SK-N-SH (cell line): Measurements from ENCODE around the gene PHLPP1. TPM values are rescaled to one million over a fixed set of nuclear protein-coding genes. Genes with fewer than 3 reads are reported as not detected.

ENCODE experiments used
- CTCF ChIA-PET: fragments of 300-600, 350-600 bp; formaldehyde crosslinking; extraction: SDS; loops from one replicate; lab custom pipeline; 2021; lab: Yijun Ruan, JAX
- POLR2A ChIA-PET: fragments of 350-600 bp; sonication (Branson Sonifier 250); formaldehyde crosslinking; extraction: SDS; loops from one replicate; lab custom pipeline; 2020; ENCODE audit warnings: antibody characterized with exemption, inconsistent platforms; lab: Yijun Ruan, JAX
- DNase-seq: peaks from one replicate; pipeline ENCODE4 v3.0.0; 2012
- H2AFZ ChIP-seq: fragments of 200-600 bp; sonication (generic); 2 replicates; pipeline ENCODE4 v1.8.1; 2016; ENCODE audit warnings: antibody characterized with exemption, mild to moderate bottlenecking, low read depth
- H3F3A ChIP-seq: fragments of 200-600 bp; sonication (generic); replicated peaks from 2 replicates; pipeline ENCODE3; 2016; ENCODE audit warnings: antibody characterized with exemption, mild to moderate bottlenecking; ENCODE audit not compliant: insufficient read depth
- H3K27ac ChIP-seq, 2 experiments: fragments of 200-500 bp in 1 of 2; fragments of 200-600 bp in 1 of 2; sonication (Bioruptor generic) in 1 of 2; sonication (generic), shearing (Covaris generic) in 1 of 2; 2 replicates each; pipeline versions ENCODE4 v1.5.1 to v1.6.1; 2014 to 2016; ENCODE audit warnings: low read depth in 2 of 2, inconsistent platforms in 1 of 2, low read length in 1 of 2, mild to moderate bottlenecking in 1 of 2, mixed read lengths in 1 of 2
- H3K27me3 ChIP-seq: fragments of 200-600 bp; sonication (generic), shearing (Covaris generic); 2 replicates; pipeline ENCODE4 v1.6.1; 2016; ENCODE audit warnings: mixed run types; ENCODE audit not compliant: insufficient read depth
- H3K36me3 ChIP-seq, 2 experiments: fragments of 200-500 bp in 1 of 2; fragments of 200-600 bp in 1 of 2; sonication (Bioruptor generic) in 1 of 2; sonication (generic) in 1 of 2; replicated peaks in 1 of 2; 2 replicates each; pipeline versions ENCODE3 to v1.5.1; 2014 to 2016; ENCODE audit warnings: low read length in 1 of 2, mild to moderate bottlenecking in 1 of 2; ENCODE audit not compliant: insufficient read depth in 2 of 2, control insufficient read depth in 1 of 2
- H3K4me1 ChIP-seq, 2 experiments: fragments of 200-500 bp in 1 of 2; fragments of 200-600 bp in 1 of 2; sonication (Bioruptor generic) in 1 of 2; sonication (generic), shearing (Covaris generic) in 1 of 2; 2 replicates each; pipeline versions ENCODE4 v1.5.1 to v1.6.1; 2014 to 2016; ENCODE audit warnings: low read depth in 1 of 2, low read length in 1 of 2, mixed run types in 1 of 2; ENCODE audit not compliant: insufficient read depth in 2 of 2, control insufficient read depth in 1 of 2
- H3K4me2 ChIP-seq: fragments of 200-600 bp; sonication (generic), shearing (Covaris generic); 2 replicates; pipeline ENCODE4 v1.6.1; 2017; ENCODE audit warnings: mixed run types
- H3K4me3 ChIP-seq, 2 experiments: fragments of 200-500 bp in 1 of 2; fragments of 200-600 bp in 1 of 2; sonication (Bioruptor generic) in 1 of 2; sonication (generic), shearing (Covaris generic) in 1 of 2; 2 replicates each; pipeline versions ENCODE4 v1.5.1 to v1.8.1; 2014 to 2016; ENCODE audit warnings: low read depth in 2 of 2, inconsistent platforms in 1 of 2, low read length in 1 of 2, mild to moderate bottlenecking in 1 of 2, mixed read lengths in 1 of 2, moderate library complexity in 1 of 2
- H3K79me2 ChIP-seq: fragments of 200-600 bp; sonication (generic); 2 replicates; pipeline ENCODE4 v1.8.1; 2017; ENCODE audit warnings: mild to moderate bottlenecking; ENCODE audit not compliant: insufficient read depth
- H3K9ac ChIP-seq: fragments of 200-600 bp; sonication (generic); 2 replicates; pipeline ENCODE4 v1.6.1; 2017; ENCODE audit warnings: mixed run types
- H3K9me2 ChIP-seq: fragments of 200-600 bp; sonication (generic); 2 replicates; pipeline ENCODE4 v1.6.1; 2017; ENCODE audit warnings: mixed run types
- H3K9me3 ChIP-seq: fragments of 200-600 bp; sonication (generic); 2 replicates; pipeline ENCODE4 v1.6.1; 2017; ENCODE audit warnings: mixed run types, mild to moderate bottlenecking, moderate library complexity
- H4K20me1 ChIP-seq: fragments of 200-600 bp; sonication (generic); 2 replicates; pipeline ENCODE4 v1.6.1; 2017; ENCODE audit warnings: mild to moderate bottlenecking, mixed run types; ENCODE audit not compliant: insufficient read depth
- CHD2 ChIP-seq: fragments of 150-350 bp; IDR thresholded peaks from 2 replicates; pipeline ENCODE4 v1.6.1; 2018; ENCODE audit warnings: low read length; ENCODE audit not compliant: partially characterized antibody
- ELF1 ChIP-seq: IDR thresholded peaks from 2 replicates; pipeline ENCODE4 v1.4.0; 2012
- EP300 ChIP-seq, 2 experiments: IDR thresholded peaks; 2 replicates each; pipeline versions ENCODE4 v1.4.0 to v1.6.1; 2012; ENCODE audit warnings: borderline replicate concordance in 1 of 2, low read depth in 1 of 2, low read length in 1 of 2
- FOSL2 ChIP-seq: IDR thresholded peaks from 2 replicates; pipeline ENCODE4 v1.4.0; 2012; ENCODE audit warnings: low read depth, mild to moderate bottlenecking, moderate library complexity, borderline replicate concordance
- GABPA ChIP-seq: IDR thresholded peaks from 2 replicates; pipeline ENCODE4 v1.4.0; 2012; ENCODE audit warnings: low read depth, mild to moderate bottlenecking
- JUND ChIP-seq: IDR thresholded peaks from 2 replicates; pipeline ENCODE4 v1.4.0; 2012
- MEF2A ChIP-seq: IDR thresholded peaks from 2 replicates; pipeline ENCODE4 v1.4.0; 2012; ENCODE audit warnings: low read depth, borderline replicate concordance
- NFIC ChIP-seq: IDR thresholded peaks from 2 replicates; pipeline ENCODE4 v1.4.0; 2012; ENCODE audit warnings: borderline replicate concordance
- POLR2AphosphoS5 ChIP-seq: IDR thresholded peaks from 2 replicates; pipeline ENCODE4 v1.6.1; 2012; ENCODE audit warnings: low read depth, low read length
- RFX5 ChIP-seq: IDR thresholded peaks from 2 replicates; pipeline ENCODE4 v1.6.1; 2012; ENCODE audit warnings: mild to moderate bottlenecking, improper control_type of control experiment, low read length
- RXRA ChIP-seq: IDR thresholded peaks from 2 replicates; pipeline ENCODE4 v1.4.0; 2012; ENCODE audit warnings: low read depth, mild to moderate bottlenecking, borderline replicate concordance
- SMC3 ChIP-seq: IDR thresholded peaks from 2 replicates; pipeline ENCODE4 v1.6.1; 2012; ENCODE audit warnings: low read depth, low read length, improper control_type of control experiment
- TEAD4 ChIP-seq: IDR thresholded peaks from 2 replicates; pipeline ENCODE4 v1.4.0; 2012; ENCODE audit warnings: mild to moderate bottlenecking, borderline replicate concordance; ENCODE audit not compliant: insufficient read depth
- WGBS: methylation state at CpG from one replicate; pipeline ENCODE4 v1.1.6; 2017; ENCODE audit warnings: low lambda C conversion rate; 5-methylcytosine and 5-hydroxymethylcytosine counted together
- polyA plus RNA-seq, 3 experiments: library from polyadenylated mRNA; depleted of rRNA; stranded (reverse); fragments of >200 nt; gene quantifications; 2 replicates each; pipeline ENCODE4 v1.2.3, GENCODE V29; 2012
- TF ChIP-seq, protein P1 (sequence below): fragments of 150-350 bp; IDR thresholded peaks from 2 replicates; pipeline ENCODE4 v1.6.1; 2016; ENCODE audit warnings: mild to moderate bottlenecking, low read depth, low read length
- TF ChIP-seq, protein P2 (sequence below): IDR thresholded peaks from 2 replicates; pipeline ENCODE4 v1.4.0; 2012; ENCODE audit warnings: low read depth, borderline replicate concordance
- TF ChIP-seq, protein P3 (sequence below): fragments of 150-350 bp; IDR thresholded peaks from 2 replicates; pipeline ENCODE4 v1.6.1; 2017; ENCODE audit warnings: antibody characterized with exemption, low read length, low read depth, borderline replicate concordance

PHLPP1 gene
- polyA plus RNA-seq, 1 of the 3 experiments (the other 2 are of a cell fraction): 4.6 TPM

DNA sequence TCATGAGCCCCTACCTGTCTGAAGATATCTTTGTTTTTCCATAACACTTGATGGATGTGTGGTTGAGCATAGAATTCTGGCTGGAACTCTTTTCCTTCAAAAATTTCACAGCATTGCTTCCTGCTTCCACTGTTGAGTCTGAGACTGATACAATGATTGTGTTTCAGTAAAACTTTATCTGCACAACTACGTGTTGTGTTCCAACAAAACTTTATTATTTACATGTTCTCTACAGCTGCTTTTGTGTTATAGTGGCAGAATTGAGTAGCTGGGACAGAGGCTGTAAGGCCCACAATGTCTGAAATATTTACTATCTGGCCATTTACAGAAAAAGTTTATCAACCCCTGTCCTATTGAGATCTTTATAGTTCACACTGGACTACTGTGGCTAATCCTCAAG is 275.3 kb downstream of the PHLPP1 start:
- TF ChIP-seq, protein P1, sequence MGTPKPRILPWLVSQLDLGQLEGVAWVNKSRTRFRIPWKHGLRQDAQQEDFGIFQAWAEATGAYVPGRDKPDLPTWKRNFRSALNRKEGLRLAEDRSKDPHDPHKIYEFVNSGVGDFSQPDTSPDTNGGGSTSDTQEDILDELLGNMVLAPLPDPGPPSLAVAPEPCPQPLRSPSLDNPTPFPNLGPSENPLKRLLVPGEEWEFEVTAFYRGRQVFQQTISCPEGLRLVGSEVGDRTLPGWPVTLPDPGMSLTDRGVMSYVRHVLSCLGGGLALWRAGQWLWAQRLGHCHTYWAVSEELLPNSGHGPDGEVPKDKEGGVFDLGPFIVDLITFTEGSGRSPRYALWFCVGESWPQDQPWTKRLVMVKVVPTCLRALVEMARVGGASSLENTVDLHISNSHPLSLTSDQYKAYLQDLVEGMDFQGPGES: no peak
- TF ChIP-seq GABPA (no peak), POLR2AphosphoS5 (no peak), ELF1 (no peak), EP300 (IDR thresholded peaks at IDR 0.05; ENCODE audit: borderline replicate concordance in 1 of 2, low read depth in 1 of 2, low read length in 1 of 2) (no peak), SMC3 (no peak), JUND (no peak), FOSL2 (no peak)
- TF ChIP-seq, protein P2, sequence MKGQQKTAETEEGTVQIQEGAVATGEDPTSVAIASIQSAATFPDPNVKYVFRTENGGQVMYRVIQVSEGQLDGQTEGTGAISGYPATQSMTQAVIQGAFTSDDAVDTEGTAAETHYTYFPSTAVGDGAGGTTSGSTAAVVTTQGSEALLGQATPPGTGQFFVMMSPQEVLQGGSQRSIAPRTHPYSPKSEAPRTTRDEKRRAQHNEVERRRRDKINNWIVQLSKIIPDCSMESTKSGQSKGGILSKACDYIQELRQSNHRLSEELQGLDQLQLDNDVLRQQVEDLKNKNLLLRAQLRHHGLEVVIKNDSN: no peak
- TF ChIP-seq, protein P3, sequence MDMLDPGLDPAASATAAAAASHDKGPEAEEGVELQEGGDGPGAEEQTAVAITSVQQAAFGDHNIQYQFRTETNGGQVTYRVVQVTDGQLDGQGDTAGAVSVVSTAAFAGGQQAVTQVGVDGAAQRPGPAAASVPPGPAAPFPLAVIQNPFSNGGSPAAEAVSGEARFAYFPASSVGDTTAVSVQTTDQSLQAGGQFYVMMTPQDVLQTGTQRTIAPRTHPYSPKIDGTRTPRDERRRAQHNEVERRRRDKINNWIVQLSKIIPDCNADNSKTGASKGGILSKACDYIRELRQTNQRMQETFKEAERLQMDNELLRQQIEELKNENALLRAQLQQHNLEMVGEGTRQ: no peak
- Histone ChIP-seq H3K27ac (no peak overlapping the region), H3K4me3 (no peak overlapping the region), H3K9ac (no peak overlapping the region), H3K9me2 (no peaks in the 10 kb centered on the region), H3K36me3 (no peaks in the 10 kb centered on the region), H3K27me3 (no peaks in the 10 kb centered on the region), H2AFZ (no peak overlapping the region), H3F3A (no peaks in the 10 kb centered on the region), H3K79me2 (no peaks in the 10 kb centered on the region), H3K4me1 (no peaks in the 10 kb centered on the region; a peak in 1 of 4 replicates), H4K20me1 (no peaks in the 10 kb centered on the region), H3K4me2 (no peak overlapping the region), H3K9me3 (no peaks in the 10 kb centered on the region)
- DNase-seq: no peak
- ChIA-PET CTCF (interaction anchor here (0.8 to 1.4 kb wide), 2 partner anchors 333 to 350 kb away, joined by 3 read pairs; no protein-coding TSS in a partner anchor), POLR2A (no interaction called here)
- 55% methylated on average over 1 of the region's 1 CpG for whole genome bisulfite sequencing

DNA sequence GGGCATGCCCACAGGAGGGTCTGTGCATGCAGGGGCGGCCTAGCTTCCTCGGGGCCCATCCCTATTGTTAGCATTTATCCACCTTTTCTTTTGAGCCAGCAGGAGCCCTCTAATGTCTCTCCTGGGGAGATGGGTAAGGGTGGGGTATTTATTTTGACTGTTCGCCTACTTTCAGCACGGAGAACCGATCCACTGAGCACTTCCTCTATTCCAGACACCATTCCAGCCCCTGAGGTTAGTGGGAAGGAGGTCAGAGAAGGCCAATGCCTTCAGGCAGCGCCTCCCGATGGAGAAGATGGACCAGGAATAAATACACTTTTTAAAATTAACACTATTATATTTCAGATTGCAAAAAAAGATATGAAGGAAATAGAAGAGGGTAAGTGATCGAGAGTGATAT is 276.0 kb downstream of the PHLPP1 start:
- TF ChIP-seq RXRA (no peak), ELF1 (no peak), TEAD4 (no peak), RFX5 (no peak), CHD2 (no peak), FOSL2 (no peak), NFIC (no peak), MEF2A (no peak), SMC3 (no peak)
- Histone ChIP-seq H3K9ac (no peak overlapping the region), H3K27ac (no peak overlapping the region), H3K4me3 (no peak overlapping the region), H3F3A (no peaks in the 10 kb centered on the region), H4K20me1 (no peaks in the 10 kb centered on the region), H3K9me2 (no peaks in the 10 kb centered on the region), H2AFZ (no peak overlapping the region), H3K4me1 (no peaks in the 10 kb centered on the region; a peak in 1 of 4 replicates), H3K9me3 (no peaks in the 10 kb centered on the region), H3K4me2 (no peak overlapping the region), H3K27me3 (no peaks in the 10 kb centered on the region), H3K36me3 (no peaks in the 10 kb centered on the region), H3K79me2 (no peaks in the 10 kb centered on the region)
- POLR2A ChIA-PET: no interaction called here
- no peak for DNase-seq
- CTCF ChIA-PET: no interaction called here
- 71% methylated on average over 8 of the region's 8 CpGs for WGBS
